Fibroblast of lung (primary cell): Measurements from ENCODE around the gene TTLL6.

ENCODE experiments used
- EZH2 ChIP-seq: IDR thresholded peaks from 2 replicates; pipeline ENCODE4 v1.5.1; 2012; ENCODE audit warnings: low read length, control low read depth, mild to moderate bottlenecking; ENCODE audit errors: missing control alignments
- TF ChIP-seq, protein P1 (sequence below), 2 donors: IDR thresholded peaks in 1 of 2; conservative IDR thresholded peaks in 1 of 2; 1 replicate in 1 of 2; 2 replicates in 1 of 2; pipeline ENCODE4 v1.5.1; 2011 to 2012; ENCODE audit warnings: low read length in 2 of 2, control low read depth in 1 of 2, inconsistent platforms in 1 of 2, low read depth in 1 of 2, mild to moderate bottlenecking in 1 of 2

DNA sequence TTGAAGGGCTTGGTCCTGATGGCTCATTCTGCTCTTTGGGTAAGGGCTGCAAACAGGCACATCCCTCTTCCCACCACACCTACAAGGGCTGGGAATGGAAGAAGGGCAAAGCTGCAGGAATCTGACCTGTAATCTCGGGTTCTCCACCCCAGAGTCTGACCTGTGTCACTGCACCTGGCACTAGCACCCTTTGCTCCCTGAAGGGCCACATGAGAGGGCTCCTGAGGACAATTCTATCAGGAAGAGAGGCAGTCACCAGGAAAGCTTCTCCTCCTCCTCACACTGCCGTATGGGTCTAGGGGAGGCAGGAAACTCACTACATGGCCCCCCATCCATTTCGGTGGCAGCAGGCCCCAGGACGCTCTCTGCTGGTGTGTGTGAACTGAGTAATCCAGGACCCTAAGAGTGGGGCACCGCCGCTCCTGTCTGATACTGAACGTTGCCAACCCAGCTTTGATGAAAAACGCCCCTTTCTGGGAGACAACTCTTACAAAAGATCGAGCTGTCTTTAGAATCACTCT is 26.4 kb downstream of the TTLL6 start:
- TF ChIP-seq, protein P1, sequence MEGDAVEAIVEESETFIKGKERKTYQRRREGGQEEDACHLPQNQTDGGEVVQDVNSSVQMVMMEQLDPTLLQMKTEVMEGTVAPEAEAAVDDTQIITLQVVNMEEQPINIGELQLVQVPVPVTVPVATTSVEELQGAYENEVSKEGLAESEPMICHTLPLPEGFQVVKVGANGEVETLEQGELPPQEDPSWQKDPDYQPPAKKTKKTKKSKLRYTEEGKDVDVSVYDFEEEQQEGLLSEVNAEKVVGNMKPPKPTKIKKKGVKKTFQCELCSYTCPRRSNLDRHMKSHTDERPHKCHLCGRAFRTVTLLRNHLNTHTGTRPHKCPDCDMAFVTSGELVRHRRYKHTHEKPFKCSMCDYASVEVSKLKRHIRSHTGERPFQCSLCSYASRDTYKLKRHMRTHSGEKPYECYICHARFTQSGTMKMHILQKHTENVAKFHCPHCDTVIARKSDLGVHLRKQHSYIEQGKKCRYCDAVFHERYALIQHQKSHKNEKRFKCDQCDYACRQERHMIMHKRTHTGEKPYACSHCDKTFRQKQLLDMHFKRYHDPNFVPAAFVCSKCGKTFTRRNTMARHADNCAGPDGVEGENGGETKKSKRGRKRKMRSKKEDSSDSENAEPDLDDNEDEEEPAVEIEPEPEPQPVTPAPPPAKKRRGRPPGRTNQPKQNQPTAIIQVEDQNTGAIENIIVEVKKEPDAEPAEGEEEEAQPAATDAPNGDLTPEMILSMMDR (conservative IDR thresholded peaks at IDR 0.05 in 1 of 2, IDR thresholded peaks at IDR 0.05 in 1 of 2; ENCODE audit: low read depth in 1 of 2, low read length in 2 of 2): no peak
- peak; percentile 22 for TF ChIP-seq EZH2
